K562 (cell line): ENCODE measurements around the gene AGAP1.

Source experiments
- ATF7 ChIP-seq: fragments of 450-650 bp; IDR thresholded peaks from 2 replicates; pipeline ENCODE4 v1.7.1; 2014; ENCODE audit warnings: mild to moderate bottlenecking, moderate library complexity
- CBFB ChIP-seq: sonication (generic); formaldehyde crosslinking; IDR thresholded peaks from 2 replicates; pipeline ENCODE4 v1.4.0; 2020; ENCODE audit warnings: mild to moderate bottlenecking, missing genetic modification reagents
- CBX3 ChIP-seq, 2 experiments: IDR thresholded peaks; 1 replicate in 1 of 2; 2 replicates in 1 of 2; pipeline ENCODE4 v1.6.1; 2012; ENCODE audit warnings: inconsistent platforms in 2 of 2, low read length in 2 of 2, borderline replicate concordance in 1 of 2, control low read depth in 1 of 2
- CHD4 ChIP-seq: fragments of 200-600 bp; sonication (generic); IDR thresholded peaks from 3 replicates; pipeline ENCODE4 v1.6.1; 2012; ENCODE audit warnings: low read depth, mild to moderate bottlenecking, mixed read lengths, low read length, inconsistent platforms; ENCODE audit not compliant: insufficient read depth, insufficient replicate concordance, poor library complexity, severe bottlenecking
- EZH2 ChIP-seq: IDR thresholded peaks from 2 replicates; pipeline ENCODE4 v1.6.1; 2012; ENCODE audit warnings: low read depth, mild to moderate bottlenecking, inconsistent platforms, low read length, borderline replicate concordance
- MAFG ChIP-seq: fragments of 450-650 bp; conservative IDR thresholded peaks from 2 replicates; pipeline ENCODE4 v1.6.1; 2016; ENCODE audit warnings: missing genetic modification characterization, missing compliant biosample characterization
- POLR2A ChIP-seq: fragments of 450-650 bp; conservative IDR thresholded peaks from 2 replicates; pipeline ENCODE4 v1.6.1; 2016
- RAD21 ChIP-seq, 2 experiments: fragments of 250-450 bp in 1 of 2; fragments of 450-650 bp in 1 of 2; sonication (Bioruptor Pico) in 1 of 2; formaldehyde crosslinking in 1 of 2; IDR thresholded peaks in 1 of 2; conservative IDR thresholded peaks in 1 of 2; 2 replicates each; pipeline versions ENCODE4 v1.4.0 to v1.8.0; 2020 to 2022; ENCODE audit warnings: mild to moderate bottlenecking in 2 of 2, moderate library complexity in 1 of 2
- RCOR1 ChIP-seq, 2 experiments: IDR thresholded peaks; 2 replicates each; pipeline ENCODE4 v1.6.1; 2012; ENCODE audit warnings: low read depth in 2 of 2, low read length in 2 of 2, borderline replicate concordance in 1 of 2, improper control_type of control experiment in 1 of 2
- TF ChIP-seq, protein P1 (sequence below), 3 experiments: IDR thresholded peaks in 2 of 3; conservative IDR thresholded peaks in 1 of 3; 2 replicates each; pipeline ENCODE4 v1.5.1; 2011 to 2012; ENCODE audit warnings: low read length in 3 of 3, mild to moderate bottlenecking in 3 of 3, control low read depth in 2 of 3, improper control_type of control experiment in 1 of 3, inconsistent platforms in 1 of 3, low read depth in 1 of 3, mixed read lengths in 1 of 3, moderate library complexity in 1 of 3; ENCODE audit not compliant: insufficient read depth in 2 of 3
- TF ChIP-seq, protein P2 (sequence below): IDR thresholded peaks from 2 replicates; pipeline ENCODE4 v1.6.1; 2012; ENCODE audit warnings: low read depth, low read length, improper control_type of control experiment, borderline replicate concordance
- TF ChIP-seq, protein P3 (sequence below): sonication (generic); formaldehyde crosslinking; IDR thresholded peaks from 2 replicates; pipeline ENCODE4 v1.9.0; 2022; ENCODE audit warnings: mild to moderate bottlenecking, missing genetic modification reagents
- TF ChIP-seq, protein P4 (sequence below): sonication (generic); formaldehyde crosslinking; IDR thresholded peaks from 2 replicates; pipeline ENCODE4 v1.8.0; 2023; ENCODE audit warnings: missing genetic modification reagents, mild to moderate bottlenecking, borderline replicate concordance

DNA sequence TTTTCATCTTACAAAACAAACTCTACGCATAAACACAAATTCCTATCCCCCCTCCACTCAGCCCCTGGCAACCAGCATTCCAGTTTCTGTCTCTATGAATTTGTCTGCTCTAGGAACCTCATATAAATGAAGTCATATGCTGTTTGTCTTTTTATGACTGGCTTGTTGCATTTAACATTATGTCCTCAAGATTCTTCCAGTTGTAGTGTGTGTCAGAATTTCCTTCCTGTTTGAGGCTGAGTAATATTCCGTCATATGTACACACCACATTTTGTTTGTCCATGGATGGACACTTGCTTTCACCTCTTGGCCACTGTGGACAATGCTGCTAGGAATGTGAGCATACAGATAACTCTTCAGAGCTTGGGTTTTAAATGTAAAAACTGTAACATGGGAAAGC, 402.2 kb downstream of the AGAP1 start:
- TF ChIP-seq EZH2 (no peak), RCOR1 (IDR thresholded peaks at IDR 0.05; ENCODE audit: borderline replicate concordance in 1 of 2, low read depth in 2 of 2, low read length in 2 of 2) (no peak), POLR2A (no peak), MAFG (tag) (no peak), CHD4 (no peak), CBFB (CRISPR knock-in tag) (no peak), CBX3 (IDR thresholded peaks at IDR 0.05; ENCODE audit: borderline replicate concordance in 1 of 2, low read length in 2 of 2) (no peak), RAD21 (CRISPR knock-in tag; conservative IDR thresholded peaks at IDR 0.05 in 1 of 2, IDR thresholded peaks at IDR 0.05 in 1 of 2) (no peak), ATF7 (no peak)
- TF ChIP-seq, protein P1, sequence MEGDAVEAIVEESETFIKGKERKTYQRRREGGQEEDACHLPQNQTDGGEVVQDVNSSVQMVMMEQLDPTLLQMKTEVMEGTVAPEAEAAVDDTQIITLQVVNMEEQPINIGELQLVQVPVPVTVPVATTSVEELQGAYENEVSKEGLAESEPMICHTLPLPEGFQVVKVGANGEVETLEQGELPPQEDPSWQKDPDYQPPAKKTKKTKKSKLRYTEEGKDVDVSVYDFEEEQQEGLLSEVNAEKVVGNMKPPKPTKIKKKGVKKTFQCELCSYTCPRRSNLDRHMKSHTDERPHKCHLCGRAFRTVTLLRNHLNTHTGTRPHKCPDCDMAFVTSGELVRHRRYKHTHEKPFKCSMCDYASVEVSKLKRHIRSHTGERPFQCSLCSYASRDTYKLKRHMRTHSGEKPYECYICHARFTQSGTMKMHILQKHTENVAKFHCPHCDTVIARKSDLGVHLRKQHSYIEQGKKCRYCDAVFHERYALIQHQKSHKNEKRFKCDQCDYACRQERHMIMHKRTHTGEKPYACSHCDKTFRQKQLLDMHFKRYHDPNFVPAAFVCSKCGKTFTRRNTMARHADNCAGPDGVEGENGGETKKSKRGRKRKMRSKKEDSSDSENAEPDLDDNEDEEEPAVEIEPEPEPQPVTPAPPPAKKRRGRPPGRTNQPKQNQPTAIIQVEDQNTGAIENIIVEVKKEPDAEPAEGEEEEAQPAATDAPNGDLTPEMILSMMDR (IDR thresholded peaks at IDR 0.05 in 2 of 3, conservative IDR thresholded peaks at IDR 0.05 in 1 of 3; ENCODE audit: insufficient read depth in 2 of 3, low read depth in 1 of 3, low read length in 3 of 3) = no peak
- TF ChIP-seq, protein P2, sequence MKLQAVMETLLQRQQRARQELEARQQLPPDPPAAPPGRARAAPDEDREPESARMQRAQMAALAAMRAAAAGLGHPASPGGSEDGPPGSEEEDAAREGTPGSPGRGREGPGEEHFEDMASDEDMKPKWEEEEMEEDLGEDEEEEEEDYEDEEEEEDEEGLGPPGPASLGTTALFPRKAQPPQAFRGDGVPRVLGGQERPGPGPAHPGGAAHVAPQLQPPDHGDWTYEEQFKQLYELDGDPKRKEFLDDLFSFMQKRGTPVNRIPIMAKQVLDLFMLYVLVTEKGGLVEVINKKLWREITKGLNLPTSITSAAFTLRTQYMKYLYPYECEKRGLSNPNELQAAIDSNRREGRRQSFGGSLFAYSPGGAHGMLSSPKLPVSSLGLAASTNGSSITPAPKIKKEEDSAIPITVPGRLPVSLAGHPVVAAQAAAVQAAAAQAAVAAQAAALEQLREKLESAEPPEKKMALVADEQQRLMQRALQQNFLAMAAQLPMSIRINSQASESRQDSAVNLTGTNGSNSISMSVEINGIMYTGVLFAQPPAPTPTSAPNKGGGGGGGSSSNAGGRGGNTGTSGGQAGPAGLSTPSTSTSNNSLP = no peak
- TF ChIP-seq, protein P3, sequence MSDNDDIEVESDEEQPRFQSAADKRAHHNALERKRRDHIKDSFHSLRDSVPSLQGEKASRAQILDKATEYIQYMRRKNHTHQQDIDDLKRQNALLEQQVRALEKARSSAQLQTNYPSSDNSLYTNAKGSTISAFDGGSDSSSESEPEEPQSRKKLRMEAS (CRISPR knock-in tag) = no peak
- TF ChIP-seq, protein P4, sequence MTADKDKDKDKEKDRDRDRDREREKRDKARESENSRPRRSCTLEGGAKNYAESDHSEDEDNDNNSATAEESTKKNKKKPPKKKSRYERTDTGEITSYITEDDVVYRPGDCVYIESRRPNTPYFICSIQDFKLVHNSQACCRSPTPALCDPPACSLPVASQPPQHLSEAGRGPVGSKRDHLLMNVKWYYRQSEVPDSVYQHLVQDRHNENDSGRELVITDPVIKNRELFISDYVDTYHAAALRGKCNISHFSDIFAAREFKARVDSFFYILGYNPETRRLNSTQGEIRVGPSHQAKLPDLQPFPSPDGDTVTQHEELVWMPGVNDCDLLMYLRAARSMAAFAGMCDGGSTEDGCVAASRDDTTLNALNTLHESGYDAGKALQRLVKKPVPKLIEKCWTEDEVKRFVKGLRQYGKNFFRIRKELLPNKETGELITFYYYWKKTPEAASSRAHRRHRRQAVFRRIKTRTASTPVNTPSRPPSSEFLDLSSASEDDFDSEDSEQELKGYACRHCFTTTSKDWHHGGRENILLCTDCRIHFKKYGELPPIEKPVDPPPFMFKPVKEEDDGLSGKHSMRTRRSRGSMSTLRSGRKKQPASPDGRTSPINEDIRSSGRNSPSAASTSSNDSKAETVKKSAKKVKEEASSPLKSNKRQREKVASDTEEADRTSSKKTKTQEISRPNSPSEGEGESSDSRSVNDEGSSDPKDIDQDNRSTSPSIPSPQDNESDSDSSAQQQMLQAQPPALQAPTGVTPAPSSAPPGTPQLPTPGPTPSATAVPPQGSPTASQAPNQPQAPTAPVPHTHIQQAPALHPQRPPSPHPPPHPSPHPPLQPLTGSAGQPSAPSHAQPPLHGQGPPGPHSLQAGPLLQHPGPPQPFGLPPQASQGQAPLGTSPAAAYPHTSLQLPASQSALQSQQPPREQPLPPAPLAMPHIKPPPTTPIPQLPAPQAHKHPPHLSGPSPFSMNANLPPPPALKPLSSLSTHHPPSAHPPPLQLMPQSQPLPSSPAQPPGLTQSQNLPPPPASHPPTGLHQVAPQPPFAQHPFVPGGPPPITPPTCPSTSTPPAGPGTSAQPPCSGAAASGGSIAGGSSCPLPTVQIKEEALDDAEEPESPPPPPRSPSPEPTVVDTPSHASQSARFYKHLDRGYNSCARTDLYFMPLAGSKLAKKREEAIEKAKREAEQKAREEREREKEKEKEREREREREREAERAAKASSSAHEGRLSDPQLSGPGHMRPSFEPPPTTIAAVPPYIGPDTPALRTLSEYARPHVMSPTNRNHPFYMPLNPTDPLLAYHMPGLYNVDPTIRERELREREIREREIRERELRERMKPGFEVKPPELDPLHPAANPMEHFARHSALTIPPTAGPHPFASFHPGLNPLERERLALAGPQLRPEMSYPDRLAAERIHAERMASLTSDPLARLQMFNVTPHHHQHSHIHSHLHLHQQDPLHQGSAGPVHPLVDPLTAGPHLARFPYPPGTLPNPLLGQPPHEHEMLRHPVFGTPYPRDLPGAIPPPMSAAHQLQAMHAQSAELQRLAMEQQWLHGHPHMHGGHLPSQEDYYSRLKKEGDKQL (CRISPR knock-in tag) = no peak
